GM12878 (cell line): Measurements from ENCODE around the gene PHF1. TPM values are rescaled to one million over a fixed set of nuclear protein-coding genes. Genes with fewer than 3 reads are reported as not detected.

ENCODE experiments used
- ATAC-seq: fragments of 200-7000 bp; cut with Tn5 transposase; 3 replicates; pipeline ENCODE4 v1.9.1; 2020; ENCODE audit warnings: mild to moderate bottlenecking, moderate library complexity
- BruUV-seq: library from RNA; stranded (reverse); fragments of 400-500 nt; replicated peaks from 2 replicates; lab custom pipeline; 2021; lab: Mats Ljungman, UMichigan
- CTCF ChIA-PET: fragments of 300-600 bp; sonication (Branson Sonifier 250); formaldehyde crosslinking; extraction: SDS; loops from one replicate; lab custom pipeline; 2021; ENCODE audit warnings: inconsistent platforms; lab: Yijun Ruan, JAX
- POLR2A ChIA-PET: fragments of 350-600 bp; formaldehyde crosslinking; extraction: SDS; loops from one replicate; lab custom pipeline; 2021; ENCODE audit warnings: inconsistent platforms; lab: Charles Lee
- RAD21 ChIA-PET: fragments of 300-600 bp; sonication (Branson Sonifier 250); formaldehyde crosslinking; loops from one replicate; lab custom pipeline; 2023; ENCODE audit warnings: antibody characterized with exemption; ENCODE audit not compliant: unreplicated experiment; lab: Charles Lee
- SMC1A ChIA-PET: fragments of 300-600 bp; sonication (Branson Sonifier 250); formaldehyde crosslinking; loops from one replicate; lab custom pipeline; 2023; ENCODE audit not compliant: unreplicated experiment, uncharacterized antibody; lab: Charles Lee
- DNase-seq: peaks from one replicate; pipeline ENCODE4 v3.0.0-alpha.2; 2011; ENCODE audit warnings: low read depth, low spot score
- FAIRE-seq: peaks from 3 replicates; lab custom pipeline; 2011; peaks lifted over from hg19 to GRCh38; lab: Jason Lieb, UNC
- H2AFZ ChIP-seq: 2 replicates; pipeline ENCODE4 v1.6.0; 2011; ENCODE audit warnings: low read depth, low read length, control low read depth; ENCODE audit not compliant: control insufficient read depth
- H3K27ac ChIP-seq: 2 replicates; pipeline ENCODE4 v1.5.1; 2011; ENCODE audit warnings: control low read depth; ENCODE audit not compliant: control insufficient read depth, insufficient read depth
- H3K27me3 ChIP-seq, 2 experiments: replicated peaks in 1 of 2; 2 replicates each; pipeline versions ENCODE4 v1.6.0 to v1.6.1; 2011; ENCODE audit warnings: low read length in 1 of 2; ENCODE audit not compliant: control insufficient read depth in 2 of 2, insufficient read depth in 2 of 2
- H3K36me3 ChIP-seq, 2 experiments: 2 replicates each; pipeline ENCODE4 v1.5.1; 2011; ENCODE audit warnings: low read length in 1 of 2; ENCODE audit not compliant: control insufficient read depth in 2 of 2, insufficient read depth in 2 of 2
- H3K4me1 ChIP-seq: 2 replicates; pipeline ENCODE4 v1.6.1; 2011; ENCODE audit warnings: mild to moderate bottlenecking, low read length, moderate library complexity, mixed read lengths; ENCODE audit not compliant: control insufficient read depth, insufficient read depth
- H3K4me2 ChIP-seq: 2 replicates; pipeline ENCODE4 v1.6.0; 2011; ENCODE audit warnings: control low read depth; ENCODE audit not compliant: control insufficient read depth, insufficient read depth
- H3K4me3 ChIP-seq: fragments of 200-600 bp; sonication (generic); 2 replicates; pipeline ENCODE4 v1.5.1; 2016
- H3K79me2 ChIP-seq: 2 replicates; pipeline ENCODE4 v1.6.0; 2011; ENCODE audit warnings: low read length; ENCODE audit not compliant: control insufficient read depth, insufficient read depth
- H3K9ac ChIP-seq: 2 replicates; pipeline ENCODE4 v1.8.0; 2011; ENCODE audit warnings: low read length, control low read depth, mixed read lengths; ENCODE audit not compliant: control insufficient read depth, insufficient read depth
- H3K9me3 ChIP-seq: replicated peaks from 3 replicates; pipeline ENCODE4 v1.5.1; 2011; ENCODE audit warnings: mild to moderate bottlenecking, low read length; ENCODE audit not compliant: control insufficient read depth, insufficient read depth
- H4K20me1 ChIP-seq: 2 replicates; pipeline ENCODE4 v1.6.0; 2011; ENCODE audit not compliant: control insufficient read depth, insufficient read depth
- GATAD2B ChIP-seq: fragments of 450-650 bp; conservative IDR thresholded peaks from 2 replicates; pipeline ENCODE4 v1.6.1; 2017; ENCODE audit warnings: low read depth, mild to moderate bottlenecking, moderate library complexity
- HDGF ChIP-seq: fragments of 450-650 bp; IDR thresholded peaks from 2 replicates; pipeline ENCODE4 v1.6.1; 2016; ENCODE audit warnings: antibody characterized with exemption
- IKZF2 ChIP-seq, 2 experiments: fragments of 450-650 bp; IDR thresholded peaks; 2 replicates each; pipeline ENCODE4 v1.6.1; 2017; ENCODE audit warnings: mild to moderate bottlenecking in 2 of 2, moderate library complexity in 2 of 2
- MTA2 ChIP-seq: fragments of 450-650 bp; IDR thresholded peaks from 2 replicates; pipeline ENCODE4 v1.6.1; 2016; ENCODE audit warnings: low read depth, mild to moderate bottlenecking, moderate library complexity
- NKRF ChIP-seq: fragments of 450-650 bp; conservative IDR thresholded peaks from 2 replicates; pipeline ENCODE4 v1.6.1; 2017; ENCODE audit warnings: mild to moderate bottlenecking, moderate library complexity
- SMARCA5 ChIP-seq: fragments of 450-650 bp; IDR thresholded peaks from 2 replicates; pipeline ENCODE4 v1.6.1; 2017; ENCODE audit warnings: mild to moderate bottlenecking
- SREBF2 ChIP-seq: IDR thresholded peaks from 2 replicates; pipeline ENCODE4 v1.6.1; 2012; ENCODE audit warnings: mild to moderate bottlenecking, low read length
- WGBS: methylation state at CpG from one replicate; pipeline ENCODE4 v1.1.6; 2016; ENCODE audit warnings: low lambda C conversion rate; ENCODE audit not compliant: insufficient replicate concordance, insufficient coverage; ENCODE audit errors: missing lambda C conversion rate; 5-methylcytosine and 5-hydroxymethylcytosine counted together
- in situ Hi-C: fragments of 300-500 bp; cut with MboI; formaldehyde crosslinking; loops from 9 replicates; pipeline ENCODE4 v1.14.3; 2018; ENCODE audit warnings: mixed read lengths
- intact Hi-C: fragments of 100-400 bp; cut with micrococcal nuclease; formaldehyde crosslinking; loops from one replicate; pipeline ENCODE4 v1.14.2; 2022; ENCODE audit not compliant: unreplicated experiment
- polyA plus RNA-seq, 11 experiments: library from polyadenylated mRNA; depleted of rRNA in 4 of 11; unstranded in 6 of 11; stranded (reverse) in 5 of 11; fragments of >200 nt; fragmentation: Nextera tagmentation in 4 of 11; fragmentation: Illumina TruSeq in 1 of 11; extraction: Ambion mirVana in 4 of 11; extraction: Trizol in 1 of 11; gene quantifications; 1 replicate in 1 of 11; 2 replicates in 10 of 11; pipeline versions ENCODE4 v1.2.1 to v1.2.3, GENCODE V29; 2011 to 2016; ENCODE audit warnings: inconsistent platforms in 2 of 11, missing spikeins in 2 of 11, low read depth in 1 of 11
- total RNA-seq, 4 experiments: library from RNA; depleted of rRNA in 3 of 4; stranded (reverse); fragments of >200 nt in 3 of 4; fragmentation: Illumina TruSeq in 1 of 4; extraction: Trizol in 1 of 4; gene quantifications; 2 replicates each; pipeline versions ENCODE4 v1.2.1 to v1.2.3, GENCODE V29; 2013 to 2021

PHF1 gene
- total and polyA plus RNA-seq, 10 of the 15 experiments (the other 5 are each of a cell fraction or from before 2014, with no cell fraction given), result 1.3 to 17.8 (median 6.2) TPM

- SMC1A ChIA-PET, result interaction anchor here (0.6 to 1.2 kb wide), 8 partner anchors 12 to 142 kb away, joined by 3 to 8 read pairs (median 4); partner anchors contain the start of genes RPS18, SYNGAP1 and VPS52
- in situ Hi-C loops, result no loop called here
- TF ChIP-seq HDGF, result no peak
- TF ChIP-seq IKZF2 (IDR thresholded peaks at IDR 0.05), result peak in 1 of 2 experiments; percentile 87; a peak in 3 of 4 replicates
- no peak for TF ChIP-seq SREBF2
- TF ChIP-seq NKRF, result peak; percentile 30; the same call in 1 of the 2 replicates
- 0 out of 2 replicates have a peak, but pooled peaks have one; percentile 25 for TF ChIP-seq SMARCA5
- 0 out of 2 replicates have a peak, but pooled peaks have one; percentile 2 for TF ChIP-seq GATAD2B
- TF ChIP-seq MTA2, result 0 out of 2 replicates have a peak, but pooled peaks have one; percentile 24
- TF ChIP-seq, all 136 proteins: peak for 5
- ATAC-seq (no peak; the same call in 2 of the 3 replicates), DNase-seq (no peak), FAIRE-seq (no peak)
- ChIA-PET RAD21 (interaction anchor here (1.0 kb wide), 1 partner anchor 35 kb away, joined by 11 read pairs; no protein-coding TSS in a partner anchor), CTCF (interaction anchor here (0.6 to 1.7 kb wide), 24 partner anchors 10 to 320 kb away, joined by 3 to 19 read pairs (median 4); partner anchors contain the start of genes B3GALT4, SYNGAP1, ZBTB22 and ZBTB9), POLR2A (interaction anchor here (0.6 to 1.3 kb wide), 8 partner anchors 19 to 180 kb away, joined by 3 to 4 read pairs (median 3); partner anchors contain the start of genes CUTA and ZBTB9)
- no peaks in the 10 kb centered on the region for H3K9me3 ChIP-seq
- H3K4me1 ChIP-seq, result peaks cover 6% of the 10 kb centered on the region
- WGBS, result 55% methylated on average over 9 of the region's 9 CpGs
- no peaks in the 10 kb centered on the region for H4K20me1 ChIP-seq
- H3K79me2 ChIP-seq, result peaks cover 41% of the 10 kb centered on the region
- no peak overlapping the region; the same call in 1 of the 2 replicates for H3K9ac ChIP-seq
- peak overlapping the region; percentile 20; the same call in 1 of the 2 replicates for H3K4me3 ChIP-seq
- peak overlapping the region; percentile 71 for H3K27ac ChIP-seq
- H2AFZ ChIP-seq, result peak overlapping the region; percentile 95
- intact Hi-C loops, result loop anchor here (2.0 to 5.0 kb wide), 3 partner anchors 28 to 114 kb away; partner anchors contain the start of genes B3GALT4 and CUTA
- TSS peak; percentile 62 for BruUV-seq
- H3K27me3 ChIP-seq, result no peaks in the 10 kb centered on the region
- H3K4me2 ChIP-seq, result peak overlapping the region; percentile 91
- peaks cover 0 to 2% of the 10 kb centered on the region in 2 experiments; a peak in 1 of 4 replicates for H3K36me3 ChIP-seq
Measured at GRCh38 chr6:33390767-33391277, 20.0 kb upstream of the PHF1 start.
